GM19023 (cell line): Measurements from ENCODE around the gene CD99.
"Not testable (repeated sequence)": the region's sequence is repeated elsewhere in the genome, so short reads cannot be mapped to it uniquely, and the experiment has no call there.

Experiments used
- ATAC-seq: cut with Tn5 transposase; IDR thresholded peaks from one replicate; pipeline ENCODE4 v1.9.1; 2021; ENCODE audit warnings: mild to moderate bottlenecking, moderate library complexity; ENCODE audit not compliant: unreplicated experiment

The CD99 gene

DNA sequence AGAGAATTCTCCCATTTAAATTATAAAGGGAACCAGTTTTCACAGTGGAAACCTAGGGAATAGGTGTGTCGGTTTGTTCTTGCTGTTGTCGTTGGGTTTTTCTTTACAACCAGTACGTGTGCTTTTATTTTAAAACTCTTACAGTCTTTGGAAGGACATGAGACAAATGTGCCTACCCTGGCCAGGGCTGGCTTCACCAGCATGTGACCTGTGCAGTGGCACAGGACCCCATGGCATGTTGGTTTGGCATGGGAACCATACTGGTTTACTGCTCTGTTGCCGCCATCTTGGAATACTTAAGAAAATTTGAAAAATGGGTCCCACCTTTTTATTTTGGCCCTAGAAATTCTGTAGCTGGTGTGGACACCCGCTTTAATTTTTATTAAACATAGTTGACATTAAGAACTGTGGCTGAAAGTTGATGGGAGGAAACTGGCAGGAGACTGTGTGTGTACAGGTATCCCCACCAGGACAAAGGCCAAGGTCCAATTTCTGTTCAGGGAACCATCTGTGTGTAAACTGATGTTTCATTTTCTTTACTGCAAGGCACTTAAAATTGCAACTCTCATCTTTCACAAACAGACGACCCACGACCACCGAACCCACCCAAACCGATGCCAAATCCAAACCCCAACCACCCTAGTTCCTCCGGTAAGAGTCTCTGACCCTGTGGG, 28.8 kb downstream of the CD99 start:
- no peak for ATAC-seq

DNA sequence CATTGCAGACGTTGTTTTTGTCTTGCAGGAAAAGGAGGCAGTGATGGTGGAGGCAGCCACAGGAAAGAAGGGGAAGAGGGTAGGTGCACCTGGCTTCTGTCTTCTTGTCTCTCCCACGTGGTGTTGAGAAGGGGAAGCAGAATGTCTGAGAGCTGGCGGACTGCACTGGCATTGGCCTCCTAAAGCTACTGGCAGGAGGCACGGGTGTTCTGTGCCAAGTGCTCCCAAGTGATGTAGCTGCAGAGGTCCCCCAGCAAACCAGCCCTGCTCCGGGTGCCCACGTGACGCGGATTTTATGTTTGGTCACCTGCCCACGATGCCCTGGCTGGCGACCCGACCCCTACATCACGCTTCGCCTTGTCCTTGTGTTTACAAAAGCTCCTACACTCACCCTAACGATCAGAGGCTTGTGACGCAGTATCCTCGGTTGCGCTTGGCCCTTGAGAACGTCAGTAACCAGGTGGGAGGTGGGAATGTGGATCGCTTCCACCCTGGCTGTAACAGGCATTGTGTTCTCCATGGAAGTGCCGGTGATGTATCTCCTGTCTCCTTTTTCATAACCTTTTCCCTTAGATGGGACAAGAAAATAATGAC, 32.3 kb downstream of the CD99 start:
- no peak for ATAC-seq

DNA sequence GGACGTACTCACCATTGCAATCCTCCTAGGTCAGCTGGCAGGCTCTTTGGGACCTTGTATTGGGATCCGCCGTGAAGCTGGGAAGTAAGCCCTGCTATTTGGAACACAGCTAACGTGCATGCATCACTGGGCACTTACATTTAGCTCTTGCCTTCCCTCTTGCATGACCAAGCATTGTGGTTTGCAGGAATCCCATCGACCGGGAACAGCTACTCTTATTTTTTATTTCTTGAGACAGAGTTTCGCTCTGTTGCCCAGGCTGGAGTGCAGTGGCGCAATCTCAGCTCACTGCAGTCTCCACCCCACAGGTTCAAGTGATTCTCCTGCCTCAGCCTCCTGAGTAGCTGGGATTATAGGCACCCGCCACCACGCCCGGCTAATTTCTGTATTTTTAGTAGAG, 36.2 kb downstream of the CD99 start:
- not testable (repeated sequence) for ATAC-seq

DNA sequence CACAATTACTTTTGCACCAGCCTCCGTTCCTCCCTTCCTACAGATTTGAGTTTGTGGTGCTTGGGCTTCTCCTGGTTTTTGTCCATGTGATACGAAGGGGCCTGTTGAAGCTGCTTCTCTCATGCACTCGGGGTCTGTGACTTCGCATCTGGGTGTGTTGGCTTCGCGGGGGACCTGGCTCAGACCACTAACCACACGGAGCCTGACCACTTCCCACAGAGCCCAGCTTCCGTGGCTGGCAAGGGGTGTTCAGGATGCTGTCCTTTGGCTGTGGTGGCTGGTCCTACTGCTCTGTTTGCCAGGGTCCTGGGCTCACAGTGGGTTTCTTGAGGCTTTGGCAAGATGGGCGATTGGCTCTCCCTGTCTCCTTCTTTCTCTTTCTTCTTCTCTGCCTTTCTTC, 41.0 kb downstream of the CD99 start:
- no peak for ATAC-seq

DNA sequence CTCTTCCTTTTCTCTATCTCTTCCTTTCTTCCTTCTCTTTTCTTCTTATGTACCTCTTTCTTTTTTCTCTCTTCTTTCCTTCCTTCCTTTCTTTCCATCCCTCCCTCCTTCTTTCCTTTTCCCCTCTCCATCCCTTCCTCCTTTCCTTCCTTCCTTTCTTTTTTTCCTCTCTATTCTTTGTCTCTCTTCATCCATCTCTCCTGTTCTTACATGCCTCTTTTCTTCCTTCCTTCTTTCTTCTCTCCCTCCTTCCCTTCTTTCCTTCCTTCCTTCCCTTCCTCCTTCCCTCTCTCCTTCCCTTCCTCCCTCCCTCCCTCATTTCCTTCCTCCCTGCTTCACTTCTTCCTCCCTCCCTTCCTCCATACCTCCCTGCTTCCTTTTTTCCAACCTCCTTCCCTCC, 41.6 kb downstream of the CD99 start:
- no peak for ATAC-seq

DNA sequence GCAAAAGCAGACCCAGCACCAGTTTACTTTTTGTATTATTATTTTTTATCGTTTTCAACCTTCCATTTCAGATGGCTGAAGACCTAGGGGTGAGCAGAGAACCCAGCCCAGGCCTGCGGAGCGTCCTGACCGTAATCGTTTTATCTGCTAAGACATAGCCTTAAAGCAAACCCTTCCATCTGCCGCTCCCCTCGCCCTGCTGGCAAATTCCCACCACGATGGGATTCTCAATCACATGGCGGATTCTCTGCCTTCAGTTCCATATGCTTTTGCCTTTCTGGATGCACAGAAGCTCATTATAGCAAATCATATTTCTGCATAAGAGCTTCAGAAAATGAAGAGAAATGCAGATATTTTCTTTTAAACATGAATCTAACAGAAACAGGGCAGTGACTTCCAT, 42.2 kb downstream of the CD99 start:
- ATAC-seq, result no peak

DNA sequence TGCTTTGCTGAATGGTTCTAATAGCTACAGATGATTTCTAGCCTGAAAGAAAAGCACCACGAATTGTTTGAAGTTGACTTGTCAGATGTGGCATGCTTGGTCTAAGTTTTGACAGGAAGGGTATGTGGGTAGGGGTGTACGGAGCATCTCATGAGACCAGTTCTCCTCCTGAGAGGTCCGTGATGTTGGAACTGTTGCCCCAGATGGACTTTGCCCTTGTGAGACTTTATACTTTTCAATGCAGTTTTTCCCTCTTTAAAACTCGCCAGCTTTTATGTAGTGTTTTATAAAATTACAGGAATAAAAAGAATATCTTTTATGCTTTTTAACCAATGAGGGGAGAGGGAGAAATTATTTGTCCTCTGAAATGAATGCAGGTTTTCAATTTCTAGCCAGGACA, 44.2 kb downstream of the CD99 start:
- no peak for ATAC-seq

DNA sequence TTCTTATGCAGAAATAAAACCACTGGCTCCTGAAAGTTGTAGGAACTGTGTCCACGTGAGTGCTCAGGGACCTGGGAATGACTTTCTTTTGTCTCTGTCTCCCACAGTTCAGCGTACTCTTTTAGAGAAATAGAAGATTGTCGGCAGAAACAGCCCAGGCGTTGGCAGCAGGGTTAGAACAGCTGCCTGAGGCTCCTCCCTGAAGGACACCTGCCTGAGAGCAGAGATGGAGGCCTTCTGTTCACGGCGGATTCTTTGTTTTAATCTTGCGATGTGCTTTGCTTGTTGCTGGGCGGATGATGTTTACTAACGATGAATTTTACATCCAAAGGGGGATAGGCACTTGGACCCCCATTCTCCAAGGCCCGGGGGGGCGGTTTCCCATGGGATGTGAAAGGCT, 49.6 kb downstream of the CD99 start:
- ATAC-seq, result no peak

DNA sequence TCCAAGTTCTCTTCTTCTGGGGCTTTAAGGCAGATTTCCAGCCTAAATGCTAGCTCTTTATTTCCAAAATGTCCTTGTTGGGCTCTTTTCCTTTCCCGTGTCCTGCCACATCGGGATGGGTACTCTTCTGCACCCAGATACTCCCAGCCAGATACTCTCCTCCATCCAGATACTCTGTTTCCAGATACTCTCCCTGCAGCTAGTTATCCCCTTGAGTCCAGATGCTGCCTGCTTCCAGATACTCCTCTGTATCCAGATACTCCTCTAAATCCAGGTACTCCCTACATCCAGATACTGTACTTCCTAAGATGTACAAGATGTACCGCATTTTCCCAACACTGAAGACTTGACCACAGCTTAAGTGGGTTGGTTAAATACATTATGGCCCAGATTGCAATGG, 50.3 kb downstream of the CD99 start:
- no peak for ATAC-seq

DNA sequence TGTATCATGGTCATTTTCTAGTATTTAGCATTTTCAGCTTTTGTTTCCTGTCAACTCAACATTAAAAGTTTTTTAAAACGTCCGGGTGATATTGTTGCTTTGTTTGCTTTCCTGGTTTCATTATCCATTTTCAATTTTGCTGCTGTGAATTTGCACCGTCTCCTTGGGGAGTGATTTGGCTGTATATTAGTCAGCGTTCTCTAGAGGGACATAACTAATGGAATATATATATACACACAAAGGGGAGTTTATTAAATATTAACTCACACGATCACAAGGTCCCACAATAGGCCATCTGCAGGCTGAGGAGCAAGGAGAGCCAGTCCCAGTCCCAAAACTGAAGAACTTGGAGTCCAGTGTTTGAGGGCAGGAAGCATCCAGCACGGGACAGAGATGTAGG, 55.2 kb downstream of the CD99 start:
- not testable (repeated sequence) for ATAC-seq

DNA sequence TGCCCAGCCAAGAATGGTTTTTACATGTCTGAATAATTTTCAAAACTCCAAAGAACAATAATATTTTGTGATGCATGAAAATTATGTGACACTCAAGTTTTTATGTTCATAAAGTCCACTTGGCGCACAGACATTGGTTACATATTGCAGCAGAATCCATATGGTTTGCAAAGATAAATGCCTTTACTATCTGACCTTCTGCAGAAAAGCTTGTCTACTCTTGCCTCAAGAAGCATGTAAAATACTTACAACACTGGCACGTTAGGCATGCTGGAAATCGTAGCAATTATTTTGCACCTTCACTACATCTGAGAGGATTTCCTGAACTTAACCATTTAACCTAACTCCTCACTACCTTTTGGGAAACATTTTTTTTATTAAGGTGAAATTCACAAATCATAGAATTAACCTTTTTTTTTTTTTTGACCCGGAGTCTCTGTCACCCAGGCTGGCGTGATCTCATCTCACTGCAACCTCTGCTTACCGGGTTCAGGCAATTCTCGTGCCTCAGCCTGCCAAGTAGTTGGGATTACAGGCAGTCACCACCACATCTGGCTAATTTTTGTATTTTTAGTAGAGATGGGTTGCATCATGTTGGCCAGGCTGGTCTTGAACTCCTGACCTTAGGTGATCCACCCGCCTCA, 57.2 kb downstream of the CD99 start:
- ATAC-seq, result no peak

DNA sequence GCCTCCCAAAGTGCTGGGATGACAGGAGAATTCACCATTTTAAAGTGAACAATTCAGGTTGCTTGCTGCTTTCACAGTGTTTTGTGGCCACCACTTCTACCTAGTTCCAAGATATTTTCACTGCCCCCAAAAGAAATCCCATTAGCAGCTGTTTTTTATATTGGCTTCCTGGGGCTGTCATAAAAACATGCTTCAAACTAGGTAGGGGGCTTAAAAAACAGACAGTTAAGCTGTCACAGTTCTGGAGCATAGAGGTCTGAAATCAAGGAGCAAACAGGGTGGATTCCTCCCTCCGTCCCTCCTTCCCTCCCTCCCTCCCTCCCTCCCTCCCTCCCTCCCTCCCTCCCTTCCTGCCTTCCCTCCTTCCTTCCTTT, 57.7 kb downstream of the CD99 start:
- ATAC-seq, result no peak

DNA sequence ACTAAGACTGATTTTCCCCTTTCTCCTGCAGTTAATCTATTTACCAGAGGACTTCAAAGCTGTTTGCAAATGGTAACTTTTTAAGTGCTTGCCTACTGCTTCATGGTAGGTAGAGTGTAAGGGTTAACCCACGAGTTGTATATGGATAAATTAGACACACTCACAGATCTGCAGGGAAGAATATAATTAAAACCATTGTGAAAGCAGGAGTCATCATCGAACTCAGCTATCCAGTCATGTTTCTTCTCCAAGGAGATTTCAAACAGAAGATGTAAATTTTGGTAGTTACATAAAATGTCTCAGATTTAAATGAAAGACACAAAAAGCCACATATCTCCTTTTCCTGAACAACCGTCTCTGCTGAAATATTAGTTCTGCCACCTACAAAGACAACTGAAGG, 60.2 kb downstream of the CD99 start:
- no peak for ATAC-seq

DNA sequence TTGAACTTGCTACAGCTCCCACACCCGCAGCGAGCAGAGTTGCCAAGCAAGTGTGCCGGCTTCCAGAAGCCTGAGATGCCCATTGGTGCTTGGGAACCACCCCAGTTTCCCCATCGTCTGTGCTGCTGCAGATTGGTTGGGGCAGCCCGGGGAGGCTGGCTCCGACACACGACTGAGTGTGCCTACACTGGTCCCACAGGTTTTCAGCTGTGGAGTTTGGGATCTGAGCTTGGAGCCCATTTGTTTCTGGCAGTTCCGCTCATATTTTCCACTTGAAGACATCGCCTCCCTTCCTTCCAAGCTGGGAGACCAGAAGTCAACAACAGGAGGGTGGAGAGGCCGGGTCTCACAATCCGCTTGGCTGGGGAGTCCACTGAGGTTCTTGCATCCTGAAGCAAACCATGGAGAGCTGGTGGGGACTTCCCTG, 60.8 kb downstream of the CD99 start, which contains the start of gene XG:
Gene XG (plus strand): TSS at position 167 of the 427 bp plus-strand sequence. CDS start 235 bp downstream, at position 402.
- ATAC-seq, result not testable (repeated sequence)

DNA sequence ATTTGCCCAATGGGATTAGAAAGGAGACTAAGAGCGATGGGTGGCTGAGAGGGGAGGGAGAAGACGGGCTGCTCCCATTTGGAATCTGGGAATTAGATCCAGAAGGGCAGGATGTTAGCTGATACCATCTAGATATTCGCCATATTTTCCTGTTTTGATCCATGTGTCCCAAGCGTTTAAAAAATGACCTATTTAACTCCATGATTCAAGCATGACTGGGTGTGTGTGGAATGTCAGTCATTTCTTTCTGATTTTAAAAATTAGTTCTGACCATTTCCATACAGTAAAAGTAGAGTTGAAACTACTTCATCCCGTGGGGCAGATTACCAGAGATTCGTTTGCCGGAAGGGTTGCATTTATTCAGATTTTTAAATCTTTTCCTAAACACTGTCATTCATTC, 61.3 kb downstream of the CD99 start:
- ATAC-seq, result not testable (repeated sequence)

DNA sequence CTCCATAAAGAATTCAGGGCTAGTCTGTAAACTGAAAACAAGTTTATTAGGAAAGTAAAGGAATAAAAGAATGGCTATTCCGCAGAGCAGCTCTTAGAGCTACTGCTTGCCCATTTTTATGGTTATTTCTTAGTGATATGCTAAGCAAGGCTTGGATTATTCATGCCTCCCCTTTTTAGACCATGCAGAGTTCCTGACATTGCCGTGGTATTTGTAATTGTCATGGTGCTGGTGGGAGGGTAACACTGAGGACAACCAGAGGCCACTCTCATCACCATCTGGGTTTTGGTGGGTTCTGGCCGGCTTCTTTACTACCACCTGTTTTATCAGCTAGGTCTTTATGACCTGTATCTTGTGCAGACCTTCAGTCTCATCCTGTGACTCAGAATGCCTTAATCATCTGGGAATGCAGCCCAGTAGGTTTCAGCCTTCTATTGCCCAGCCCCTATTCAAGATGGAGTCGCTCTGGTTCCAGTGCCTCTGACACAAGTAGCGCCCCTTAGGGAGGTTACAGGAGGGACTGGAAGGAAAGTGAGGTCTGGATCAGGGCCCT, 64.1 kb downstream of the CD99 start:
- not testable (repeated sequence) for ATAC-seq

DNA sequence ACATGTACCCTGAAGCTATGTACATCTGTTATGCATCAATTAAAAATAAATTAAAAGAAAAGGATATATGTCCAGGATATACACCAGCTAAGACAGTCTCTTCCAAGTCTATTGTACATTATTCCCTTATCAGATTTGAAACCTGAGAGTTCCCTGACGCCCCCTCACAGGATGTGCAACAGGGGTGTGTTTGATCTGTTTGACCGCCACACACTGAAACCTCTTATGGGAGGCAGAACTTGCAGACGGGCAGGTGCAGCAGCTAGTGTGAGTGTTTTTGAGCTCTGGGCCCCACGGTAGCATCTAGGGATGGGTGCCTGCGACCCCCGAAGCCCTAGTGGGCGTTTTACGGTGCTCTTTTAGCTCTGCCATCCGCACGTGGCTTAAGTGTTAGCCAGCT, 65.5 kb downstream of the CD99 start:
- ATAC-seq, result no peak

DNA sequence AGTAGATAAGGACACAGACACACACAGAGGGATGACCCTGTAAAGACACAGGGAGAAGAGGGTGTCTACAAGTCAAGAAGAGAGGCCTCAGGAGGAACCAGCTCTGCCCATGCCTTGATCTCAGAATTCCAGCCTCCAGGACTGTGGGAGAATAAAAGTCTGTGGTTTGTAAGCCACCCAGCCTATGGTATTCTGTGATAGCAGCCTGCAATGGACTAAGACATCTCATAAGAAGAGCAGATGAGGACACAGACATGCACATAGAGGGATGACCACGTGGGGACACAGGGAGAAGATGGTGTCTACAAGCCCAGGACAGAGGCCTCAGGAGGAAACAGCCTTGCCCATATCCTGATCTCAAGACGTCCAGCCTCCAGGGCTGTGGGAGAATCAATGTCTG, 70.2 kb downstream of the CD99 start:
- no peak for ATAC-seq

DNA sequence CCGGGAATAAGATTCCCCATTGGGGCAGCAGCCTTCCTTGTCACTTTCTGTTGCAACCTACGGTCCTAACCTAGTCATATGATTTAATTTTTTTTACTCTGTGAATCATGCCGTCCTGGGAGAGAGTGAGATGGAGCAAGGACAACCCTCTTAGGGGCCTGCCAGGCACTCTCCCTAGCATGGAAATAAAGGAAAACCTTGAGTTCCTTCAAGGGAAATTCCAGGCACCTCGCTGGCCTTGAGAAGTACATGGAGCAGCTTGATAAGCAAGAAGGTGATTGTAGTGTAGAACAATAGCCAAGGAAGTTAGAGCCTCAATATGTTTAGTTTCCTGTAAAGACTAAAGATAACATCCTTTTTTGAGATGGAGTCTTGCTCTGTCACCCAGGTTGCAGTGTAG, 71.6 kb downstream of the CD99 start:
- not testable (repeated sequence) for ATAC-seq

DNA sequence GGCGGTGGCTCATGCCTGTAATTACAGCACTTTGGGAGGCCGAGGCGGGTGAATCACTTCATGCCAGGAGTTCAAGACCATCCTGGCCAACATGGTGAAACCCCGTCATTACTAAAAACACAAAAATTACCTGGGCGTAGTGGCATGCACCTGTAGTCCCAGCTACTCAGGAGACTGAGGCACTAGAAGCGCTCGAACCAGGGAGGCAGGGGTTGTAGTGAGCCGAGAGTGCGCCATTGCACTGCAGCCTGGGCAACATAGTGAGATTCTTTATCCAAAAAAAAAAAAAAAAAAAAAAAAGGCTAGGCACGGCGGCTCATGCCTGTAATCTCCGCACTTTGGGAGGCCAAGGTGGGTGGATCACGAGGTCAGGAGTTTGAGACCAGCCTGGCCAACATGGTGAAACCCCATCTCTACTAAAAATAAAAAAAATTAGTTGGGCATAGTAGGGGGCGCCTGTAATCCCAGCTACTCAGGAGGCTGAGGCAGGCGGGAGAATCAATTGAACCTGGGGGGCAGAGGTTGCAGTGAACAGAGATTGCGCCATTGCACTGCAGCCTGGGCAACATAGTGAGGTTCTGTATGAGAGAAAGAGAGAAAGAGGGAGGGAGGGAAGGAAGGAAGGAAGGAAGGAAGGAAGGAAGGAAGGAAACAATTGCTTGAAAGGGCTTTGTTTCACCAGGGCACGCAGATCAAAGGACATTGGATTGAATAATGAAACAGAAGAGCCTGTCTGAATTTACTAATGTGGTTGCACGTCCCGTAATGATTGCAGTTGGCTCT, 73.9 kb downstream of the CD99 start:
- ATAC-seq, result not testable (repeated sequence)

DNA sequence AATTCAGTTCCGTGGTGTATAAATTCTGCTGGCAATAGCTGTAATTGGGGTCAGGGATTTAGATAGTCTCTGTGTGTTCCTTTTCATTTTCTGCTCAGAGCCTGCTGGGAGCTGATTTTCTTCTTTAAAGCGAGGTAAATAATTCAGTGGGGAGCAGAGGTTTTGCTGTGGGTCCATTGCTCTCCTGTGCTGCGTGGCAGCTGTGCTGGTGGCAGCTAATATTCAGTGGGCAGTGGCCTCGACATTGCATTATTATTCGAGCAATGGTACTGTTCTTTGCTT, 74.4 kb downstream of the CD99 start:
- no peak for ATAC-seq

DNA sequence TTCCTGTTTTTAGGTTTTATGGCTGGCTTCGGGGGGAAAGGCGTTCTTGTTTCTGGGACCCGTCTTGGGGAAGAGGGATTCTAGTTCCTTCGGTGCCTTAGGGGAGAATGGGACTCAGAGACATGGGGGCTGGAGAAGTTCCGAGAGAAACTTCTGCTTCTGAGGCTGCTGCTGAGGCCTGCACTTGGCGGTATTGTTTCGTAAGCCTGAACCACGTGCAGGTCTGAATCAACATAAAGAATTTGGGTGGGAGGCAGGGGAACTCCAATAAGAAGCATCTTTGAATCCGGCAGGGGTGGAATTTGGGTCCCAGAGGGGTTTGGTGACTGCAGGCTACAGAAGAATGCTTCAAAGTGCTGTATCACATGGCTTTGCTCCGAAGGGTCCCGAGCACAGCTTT, 75.8 kb downstream of the CD99 start:
- ATAC-seq, result no peak
